Panc1 (cell line): Measurements from ENCODE around the gene ZNF366. TPM values are rescaled to one million over a fixed set of nuclear protein-coding genes. Genes with fewer than 3 reads are reported as not detected.
A peak's percentile ranks its signal among the peaks of the same experiment; 100 is the strongest.

ENCODE experiments used
- ATAC-seq: fragments of 200-7000 bp; cut with Tn5 transposase; 2 replicates; pipeline ENCODE4 v1.9.1; 2020; ENCODE audit warnings: mild to moderate bottlenecking, moderate library complexity
- BruUV-seq: library from RNA; stranded (reverse); fragments of 400-500 nt; replicated peaks from 2 replicates; lab custom pipeline; 2021; lab: Mats Ljungman, UMichigan
- CTCF ChIA-PET: fragments of 300-600 bp; sonication (Branson Sonifier 250); formaldehyde crosslinking; loops from one replicate; lab custom pipeline; 2022; ENCODE audit warnings: antibody characterized with exemption; lab: Charles Lee
- POLR2A ChIA-PET: fragments of 300-600 bp; sonication (Branson Sonifier 250); formaldehyde crosslinking; loops from one replicate; lab custom pipeline; 2022; ENCODE audit warnings: antibody characterized with exemption; lab: Charles Lee
- DNase-seq: peaks from one replicate; pipeline ENCODE4 v3.0.0-alpha.2; 2010; ENCODE audit warnings: low read depth, low spot score
- H3K27ac ChIP-seq: 2 replicates; pipeline ENCODE4 v1.5.1; 2011; ENCODE audit warnings: mild to moderate bottlenecking, low read length, inconsistent platforms
- H3K27me3 ChIP-seq: fragments of 200-500 bp; sonication (Bioruptor generic); 2 replicates; pipeline ENCODE4 v1.6.0; 2014; ENCODE audit warnings: low read length, inconsistent platforms; ENCODE audit not compliant: control insufficient read depth, insufficient read depth
- H3K36me3 ChIP-seq: fragments of 200-500 bp; sonication (Bioruptor generic); 2 replicates; pipeline ENCODE4 v1.5.1; 2014; ENCODE audit warnings: inconsistent platforms, mild to moderate bottlenecking, low read length, moderate library complexity; ENCODE audit not compliant: control insufficient read depth, insufficient read depth
- H3K4me1 ChIP-seq: 2 replicates; pipeline ENCODE4 v1.5.1; 2011; ENCODE audit warnings: inconsistent platforms, mild to moderate bottlenecking, low read length, moderate library complexity; ENCODE audit not compliant: control insufficient read depth, insufficient read depth
- H3K4me3 ChIP-seq, 2 experiments: 2 replicates each; pipeline ENCODE4 v1.5.1; 2011 to 2012; ENCODE audit warnings: low read depth in 2 of 2, low read length in 2 of 2, mild to moderate bottlenecking in 2 of 2, inconsistent platforms in 1 of 2, moderate library complexity in 1 of 2
- H3K9me3 ChIP-seq: fragments of 200-500 bp; sonication (Bioruptor generic); 2 replicates; pipeline ENCODE4 v1.5.1; 2014; ENCODE audit warnings: low read depth, mild to moderate bottlenecking, inconsistent platforms, low read length, moderate library complexity; ENCODE audit not compliant: control insufficient read depth, insufficient read depth
- CTCF ChIP-seq: fragments of 450-650 bp; IDR thresholded peaks from 2 replicates; pipeline ENCODE4 v1.5.1; 2017; ENCODE audit warnings: mild to moderate bottlenecking
- POLR2AphosphoS5 ChIP-seq: IDR thresholded peaks from 2 replicates; pipeline ENCODE4 v1.6.1; 2012; ENCODE audit warnings: mild to moderate bottlenecking, low read depth, low read length, moderate library complexity
- REST ChIP-seq, 2 experiments: IDR thresholded peaks; 2 replicates each; pipeline ENCODE4 v1.6.1; 2011 to 2012; ENCODE audit warnings: low read depth in 2 of 2, control low read depth in 1 of 2, low read length in 1 of 2, mild to moderate bottlenecking in 1 of 2, moderate library complexity in 1 of 2; ENCODE audit not compliant: insufficient read depth in 1 of 2
- SIN3A ChIP-seq: IDR thresholded peaks from 2 replicates; pipeline ENCODE4 v1.6.1; 2012; ENCODE audit warnings: low read depth, mild to moderate bottlenecking, low read length, moderate library complexity, borderline replicate concordance; ENCODE audit not compliant: insufficient read depth
- TCF7L2 ChIP-seq: IDR thresholded peaks from 2 replicates; pipeline ENCODE4 v1.6.1; 2011; ENCODE audit warnings: mild to moderate bottlenecking, low read depth, low read length, inconsistent platforms
- in situ Hi-C: cut with HindIII; loops from 2 replicates; pipeline ENCODE4 v1.10.0; 2016; ENCODE audit warnings: low sequenced_read_pairs, low pct_unique_long_range_greater_than_20kb
- intact Hi-C: fragments of 100-400 bp; cut with micrococcal nuclease; formaldehyde crosslinking; loops from one replicate; pipeline ENCODE4 v1.10.0; 2022; ENCODE audit not compliant: unreplicated experiment
- total RNA-seq: library from RNA; stranded (reverse); gene quantifications from one replicate; pipeline ENCODE4 v1.2.1, GENCODE V29; 2021; ENCODE audit not compliant: unreplicated experiment

ZNF366 gene
- total RNA-seq, 1 experiment from 2014 or later = not detected

GRCh38 chr5:72525816-72526215 lies 18.6 kb upstream of the ZNF366 start:
- DNase-seq (no peak), ATAC-seq (no peak)
- no peak overlapping the region for H3K27ac ChIP-seq
- CTCF ChIA-PET = no interaction called here
- peaks cover 8% of the 10 kb centered on the region; the same call in 1 of the 2 replicates for H3K9me3 ChIP-seq
- no peak overlapping the region for H3K4me3 ChIP-seq
- H3K36me3 ChIP-seq = no peaks in the 10 kb centered on the region
- TF ChIP-seq REST (IDR thresholded peaks at IDR 0.05; ENCODE audit: insufficient read depth in 1 of 2, low read depth in 2 of 2, low read length in 1 of 2) (no peak), CTCF (no peak), TCF7L2 (no peak), POLR2AphosphoS5 (no peak), SIN3A (no peak)
- intact Hi-C loops (loop anchor here (10.0 kb wide), 1 partner anchor 121 kb away; no protein-coding TSS in a partner anchor), in situ Hi-C loops (no loop called here)
- no peaks in the 10 kb centered on the region for H3K27me3 ChIP-seq
- no TSS peak for BruUV-seq
- POLR2A ChIA-PET = no interaction called here
- no peaks in the 10 kb centered on the region for H3K4me1 ChIP-seq

GRCh38 chr5:72523960-72524582 lies 16.9 kb upstream of the ZNF366 start:
- TF ChIP-seq SIN3A = no peak
- peak; percentile 53; the same call in 1 of the 2 replicates for TF ChIP-seq CTCF
- ChIA-PET POLR2A (no interaction called here), CTCF (interaction anchor here (1.5 kb wide), 1 partner anchor 158 kb away, joined by 9 read pairs; no protein-coding TSS in a partner anchor)
- in situ Hi-C loops (no loop called here), intact Hi-C loops (loop anchor here (5.0 to 10.0 kb wide), 2 partner anchors 119 to 157 kb away; no protein-coding TSS in a partner anchor)
- H3K9me3 ChIP-seq = peaks cover 9% of the 10 kb centered on the region; the same call in 1 of the 2 replicates
- H3K27ac ChIP-seq = no peak overlapping the region
- no TSS peak for BruUV-seq
- no peaks in the 10 kb centered on the region for H3K4me1 ChIP-seq
- ATAC-seq (no peak), DNase-seq (peak; percentile 33)
- no peaks in the 10 kb centered on the region for H3K36me3 ChIP-seq
- H3K4me3 ChIP-seq = no peak overlapping the region
- no peaks in the 10 kb centered on the region for H3K27me3 ChIP-seq
